PFSK-1 (cell line): ENCODE measurements around the gene PRXL2B.

Source experiments
- FOXP2 ChIP-seq: optimal IDR thresholded peaks from 2 replicates; pipeline ENCODE3; 2011; ENCODE audit warnings: borderline replicate concordance, control low read depth, inconsistent platforms; ENCODE audit not compliant: insufficient read depth; ENCODE audit errors: extremely low read length, extremely low read depth
- POLR2AphosphoS5 ChIP-seq: IDR thresholded peaks from 2 replicates; pipeline ENCODE4 v1.6.1; 2012; ENCODE audit warnings: low read depth, mild to moderate bottlenecking, control low read depth, low read length, moderate library complexity
- REST ChIP-seq, 2 experiments: IDR thresholded peaks; 2 replicates each; pipeline versions ENCODE4 v1.6.1 to v1.8.0; 2011 to 2012; ENCODE audit warnings: low read depth in 2 of 2, low read length in 2 of 2, control low read depth in 1 of 2, inconsistent platforms in 1 of 2, mild to moderate bottlenecking in 1 of 2, moderate library complexity in 1 of 2; ENCODE audit not compliant: insufficient read depth in 1 of 2
- SIN3A ChIP-seq: IDR thresholded peaks from 2 replicates; pipeline ENCODE4 v1.6.1; 2012; ENCODE audit warnings: mild to moderate bottlenecking, low read length, moderate library complexity, borderline replicate concordance; ENCODE audit not compliant: insufficient read depth
- TAF1 ChIP-seq: IDR thresholded peaks from 2 replicates; pipeline ENCODE4 v1.6.1; 2012; ENCODE audit warnings: low read length, control low read depth, borderline replicate concordance; ENCODE audit not compliant: insufficient read depth

Gene PRXL2B

GRCh38 chr1:2564815-2565374 lies 21.7 kb upstream of the PRXL2B start:
- TF ChIP-seq SIN3A (no peak), REST (IDR thresholded peaks at IDR 0.05; ENCODE audit: insufficient read depth in 1 of 2, low read depth in 2 of 2, low read length in 2 of 2) (no peak), TAF1 (no peak), POLR2AphosphoS5 (no peak), FOXP2 (no peak)

GRCh38 chr1:2566101-2567045 lies 20.2 kb upstream of the PRXL2B start:
- TF ChIP-seq POLR2AphosphoS5 = no peak
- no peak for TF ChIP-seq SIN3A
- TF ChIP-seq FOXP2 = no peak
- no peak for TF ChIP-seq REST (IDR thresholded peaks at IDR 0.05; ENCODE audit: insufficient read depth in 1 of 2, low read depth in 2 of 2, low read length in 2 of 2)

GRCh38 chr1:2567083-2567679 lies 19.4 kb upstream of the PRXL2B start:
- TF ChIP-seq POLR2AphosphoS5 = no peak
- TF ChIP-seq TAF1 = no peak
- no peak for TF ChIP-seq REST (IDR thresholded peaks at IDR 0.05; ENCODE audit: insufficient read depth in 1 of 2, low read depth in 2 of 2, low read length in 2 of 2)
- no peak for TF ChIP-seq FOXP2
- no peak for TF ChIP-seq SIN3A

- TF ChIP-seq REST (IDR thresholded peaks at IDR 0.05; ENCODE audit: insufficient read depth in 1 of 2, low read depth in 2 of 2, low read length in 2 of 2) (no peak), POLR2AphosphoS5 (no peak), TAF1 (no peak), FOXP2 (no peak), SIN3A (no peak)
Measured at GRCh38 chr1:2569060-2569459, 17.5 kb upstream of the PRXL2B start.
